ENCODE results near the gene KLHDC3. TPM values are rescaled to one million over a fixed set of nuclear protein-coding genes. Genes with fewer than 3 reads are reported as not detected.
A peak's percentile ranks its signal among the peaks of the same experiment; 100 is the strongest.

Gene KLHDC3, protein sequence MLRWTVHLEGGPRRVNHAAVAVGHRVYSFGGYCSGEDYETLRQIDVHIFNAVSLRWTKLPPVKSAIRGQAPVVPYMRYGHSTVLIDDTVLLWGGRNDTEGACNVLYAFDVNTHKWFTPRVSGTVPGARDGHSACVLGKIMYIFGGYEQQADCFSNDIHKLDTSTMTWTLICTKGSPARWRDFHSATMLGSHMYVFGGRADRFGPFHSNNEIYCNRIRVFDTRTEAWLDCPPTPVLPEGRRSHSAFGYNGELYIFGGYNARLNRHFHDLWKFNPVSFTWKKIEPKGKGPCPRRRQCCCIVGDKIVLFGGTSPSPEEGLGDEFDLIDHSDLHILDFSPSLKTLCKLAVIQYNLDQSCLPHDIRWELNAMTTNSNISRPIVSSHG
- total RNA-seq: 100 to 1,000 TPM in 4 of 8 experiments, 10 to 100 TPM in 4; 63.1 to 135 (median 100) TPM

DNA sequence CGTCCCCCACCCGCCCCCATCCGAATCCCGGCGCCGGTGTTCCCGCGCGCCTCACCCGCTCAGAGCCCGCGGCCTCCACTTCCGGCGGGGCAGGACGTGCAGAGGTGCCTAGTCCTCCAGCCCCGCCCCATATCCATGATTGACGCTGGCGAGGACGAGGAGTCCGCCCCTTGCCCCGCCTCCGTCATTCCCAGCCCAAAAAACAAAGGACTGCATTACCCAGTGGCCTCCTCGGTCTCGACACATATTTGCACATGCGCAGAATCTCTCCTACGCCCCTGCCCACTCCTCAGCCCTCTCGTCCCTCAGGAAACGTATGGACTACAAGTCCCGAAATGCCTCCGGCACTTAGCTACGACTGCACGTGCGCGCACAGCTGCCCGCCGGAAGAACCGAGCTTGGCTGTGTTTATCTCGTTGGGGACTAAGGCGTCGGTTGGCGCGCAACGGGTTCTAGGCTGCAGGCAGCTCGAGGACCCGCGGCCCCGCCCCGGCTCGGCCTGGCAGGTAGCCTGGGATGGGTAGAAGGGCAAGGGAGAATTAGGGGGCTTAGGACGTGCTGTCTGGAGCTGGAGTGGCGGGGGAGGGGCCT is at the start of gene KLHDC3, which contains the start of gene MEA1:
KLHDC3 (plus strand) TSS at position 407 of the 591 bp plus-strand sequence. CDS start 2,944 bp downstream, outside the sequence.
MEA1 (minus strand) TSS at position 104 of the 591 bp plus-strand sequence. CDS start 133 bp downstream, outside the sequence.
- ATAC-seq (replicated peaks in 6 of 8): peak; percentile 88 to 96 (median 94)
- Histone ChIP-seq H3K27ac (peak within 1 kb of the TSS; percentile 72 to 74), H3K4me3 (peak within 1 kb of the TSS; percentile 59 to 93 (median 70)), H3K4me1 (replicated peaks in 1 of 2) (peaks cover 6 to 11% of the 10 kb centered on the region in 2 donors)
- WGBS, 10 experiments: 0 to 3% methylated on average over 4 to 13 of the region's 51 CpGs; no CpG with 5 or more reads in 8 of the 10 experiments
- in situ Hi-C loops (cut with MboI; ENCODE audit: low pct_unique_long_range_greater_than_20kb in 2 of 9, low sequenced_read_pairs in 9 of 9, unreplicated experiment in 9 of 9): loop anchor here in 1 of 9 experiments (25.0 kb wide), 1 partner anchor 102 kb away; the partner anchor contains the start of gene PTCRA

DNA sequence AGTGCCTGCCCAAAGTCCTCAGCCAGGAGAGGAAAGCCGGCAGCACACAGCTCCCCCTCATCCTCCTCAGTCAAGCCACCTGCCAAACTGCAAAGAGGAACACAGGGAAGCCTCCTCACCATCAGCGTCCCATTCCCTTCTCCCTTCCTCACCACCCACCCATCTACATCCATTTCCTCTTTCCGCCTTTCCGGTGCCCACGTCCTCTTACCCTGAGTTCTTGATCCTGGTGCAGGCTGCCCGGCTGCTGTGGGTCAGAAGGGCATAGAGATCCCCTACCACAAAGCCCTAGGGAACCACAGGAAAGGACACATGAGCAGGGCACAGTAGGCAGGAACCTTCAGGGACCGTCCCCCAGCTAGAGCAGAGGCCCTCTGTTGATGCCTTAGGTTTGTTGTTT is 47.5 kb upstream of the KLHDC3 start:
- 20 to 100% (median 83%) methylated on average over 1 to 7 of the region's 7 CpGs; no CpG with 5 or more reads in 3 of the 10 experiments for WGBS, 10 experiments
- in situ Hi-C loops (cut with MboI; ENCODE audit: low pct_unique_long_range_greater_than_20kb in 2 of 9, low sequenced_read_pairs in 9 of 9, unreplicated experiment in 9 of 9): no loop called here
- Histone ChIP-seq H3K27ac (no peak overlapping the region), H3K4me3 (no peak overlapping the region), H3K4me1 (replicated peaks in 1 of 2) (peaks cover 6 to 7% of the 10 kb centered on the region in 2 donors)
- ATAC-seq (replicated peaks in 6 of 8): no peak

DNA sequence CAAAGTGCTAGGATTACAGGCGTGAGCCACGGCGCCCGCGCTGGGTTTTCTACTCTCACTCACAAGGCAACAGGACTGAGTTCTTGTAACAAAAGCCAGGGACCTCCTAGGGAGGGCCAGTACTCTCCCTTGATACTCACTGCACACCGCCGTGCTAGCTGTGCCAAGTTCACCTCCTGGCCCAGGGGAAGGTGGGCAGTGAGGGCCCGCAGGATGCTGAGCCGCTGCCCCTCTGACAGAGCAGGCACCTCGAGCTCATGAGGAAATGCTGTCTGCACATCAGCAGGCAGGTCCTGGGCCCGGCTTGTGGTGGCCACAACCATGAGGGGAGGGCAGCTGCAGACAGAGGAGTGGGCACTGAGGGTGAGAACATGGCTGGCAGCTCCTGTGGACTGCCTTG is 46.8 kb upstream of the KLHDC3 start:
- Histone ChIP-seq H3K4me3 (no peak overlapping the region), H3K4me1 (replicated peaks in 1 of 2) (peaks cover 6 to 7% of the 10 kb centered on the region in 2 donors), H3K27ac (no peak overlapping the region)
- in situ Hi-C loops (cut with MboI; ENCODE audit: low pct_unique_long_range_greater_than_20kb in 2 of 9, low sequenced_read_pairs in 9 of 9, unreplicated experiment in 9 of 9): no loop called here
- no peak for ATAC-seq (replicated peaks in 6 of 8)
- WGBS, 10 experiments: 60 to 100% (median 93%) methylated on average over 1 to 10 of the region's 11 CpGs; no CpG with 5 or more reads in 4 of the 10 experiments

DNA sequence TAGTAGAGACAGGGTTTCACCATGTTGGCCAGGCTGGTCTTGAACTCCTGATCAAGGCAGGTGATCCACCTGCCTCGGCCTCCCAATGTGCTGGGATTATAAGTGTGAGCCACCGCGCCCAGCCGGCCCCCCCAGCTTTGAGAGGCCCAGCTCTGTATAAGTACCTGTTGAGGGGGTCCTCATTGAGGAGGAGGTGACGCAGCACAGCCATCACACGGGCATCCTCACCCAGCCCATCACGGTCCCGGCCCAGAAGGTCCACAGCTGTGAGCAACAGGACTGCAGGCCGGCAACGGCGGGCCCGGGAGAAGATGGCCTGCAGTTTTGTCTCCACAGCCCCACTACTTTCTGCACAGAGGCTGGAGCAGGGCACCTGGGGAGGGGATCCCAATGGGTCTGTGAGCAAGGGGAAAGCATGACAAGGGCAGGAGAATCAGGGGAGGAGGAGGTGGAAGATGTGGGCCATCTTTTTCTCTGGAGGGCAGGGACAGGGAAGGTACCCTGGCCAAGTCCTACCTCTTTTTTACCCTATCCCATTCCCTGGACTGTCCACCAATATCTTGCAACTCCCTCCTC is 45.8 kb upstream of the KLHDC3 start:
- no peak for ATAC-seq (replicated peaks in 6 of 8)
- WGBS, 10 experiments: 80 to 100% (median 93%) methylated on average over 1 to 7 of the region's 12 CpGs; no CpG with 5 or more reads in 4 of the 10 experiments
- in situ Hi-C loops (cut with MboI; ENCODE audit: low pct_unique_long_range_greater_than_20kb in 2 of 9, low sequenced_read_pairs in 9 of 9, unreplicated experiment in 9 of 9): no loop called here
- Histone ChIP-seq H3K4me1 (replicated peaks in 1 of 2) (peaks cover 6 to 7% of the 10 kb centered on the region in 2 donors), H3K27ac (no peak overlapping the region), H3K4me3 (no peak overlapping the region)

DNA sequence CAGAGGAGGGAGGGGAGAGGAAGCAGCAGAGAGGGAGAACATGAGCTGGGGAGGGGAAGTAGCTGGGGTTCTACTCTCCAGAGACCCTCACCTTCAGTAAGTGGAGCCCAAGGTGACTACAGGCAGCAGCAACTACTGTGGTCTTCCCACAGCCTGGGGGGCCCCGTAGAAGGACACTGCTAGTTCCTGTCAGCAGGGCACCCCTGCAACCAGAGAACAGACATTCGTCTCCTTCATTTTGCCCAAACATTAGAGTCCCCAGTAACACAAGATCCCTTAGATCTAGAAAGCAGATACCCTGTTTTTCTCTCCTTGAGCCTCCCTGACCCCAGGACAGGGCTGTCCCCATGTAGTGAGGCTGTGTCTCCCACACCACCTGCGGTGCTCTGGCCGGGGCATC is 45.3 kb upstream of the KLHDC3 start:
- 20 to 100% (median 50%) methylated on average over 1 to 2 of the region's 4 CpGs; no CpG with 5 or more reads in 4 of the 10 experiments for WGBS, 10 experiments
- Histone ChIP-seq H3K4me1 (replicated peaks in 1 of 2) (peaks cover 6 to 7% of the 10 kb centered on the region in 2 donors), H3K4me3 (no peak overlapping the region), H3K27ac (no peak overlapping the region)
- no peak for ATAC-seq (replicated peaks in 6 of 8)
- in situ Hi-C loops (cut with MboI; ENCODE audit: low pct_unique_long_range_greater_than_20kb in 2 of 9, low sequenced_read_pairs in 9 of 9, unreplicated experiment in 9 of 9): no loop called here

DNA sequence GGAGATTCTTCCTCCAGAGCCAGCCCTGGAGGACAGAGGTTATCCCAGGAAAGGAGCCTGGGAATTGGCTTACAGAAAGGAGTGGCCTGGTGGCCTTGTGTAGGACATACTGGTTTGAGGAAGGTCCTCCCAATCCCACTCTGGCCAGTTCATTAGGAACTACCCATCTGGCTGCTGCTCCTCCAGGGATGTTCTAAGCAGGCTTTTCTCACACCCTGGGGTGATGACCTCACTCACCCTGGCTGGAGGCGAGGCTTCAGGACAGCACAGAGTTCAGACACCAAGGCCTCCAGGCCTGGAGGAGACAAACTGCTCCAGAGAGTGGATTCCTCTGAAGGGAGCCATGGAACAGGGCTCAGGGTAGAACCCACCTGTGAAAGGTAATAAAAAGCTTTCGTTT is 44.6 kb upstream of the KLHDC3 start:
- no peak for ATAC-seq (replicated peaks in 6 of 8)
- H3K4me1 ChIP-seq (replicated peaks in 1 of 2): peaks cover 6 to 7% of the 10 kb centered on the region in 2 donors
- in situ Hi-C loops (cut with MboI; ENCODE audit: low pct_unique_long_range_greater_than_20kb in 2 of 9, low sequenced_read_pairs in 9 of 9, unreplicated experiment in 9 of 9): no loop called here
- 94 to 100% methylated on average over 1 to 2 of the region's 2 CpGs; no CpG with 5 or more reads in 8 of the 10 experiments for WGBS, 10 experiments
- H3K27ac ChIP-seq: no peak overlapping the region
- no peak overlapping the region for H3K4me3 ChIP-seq

DNA sequence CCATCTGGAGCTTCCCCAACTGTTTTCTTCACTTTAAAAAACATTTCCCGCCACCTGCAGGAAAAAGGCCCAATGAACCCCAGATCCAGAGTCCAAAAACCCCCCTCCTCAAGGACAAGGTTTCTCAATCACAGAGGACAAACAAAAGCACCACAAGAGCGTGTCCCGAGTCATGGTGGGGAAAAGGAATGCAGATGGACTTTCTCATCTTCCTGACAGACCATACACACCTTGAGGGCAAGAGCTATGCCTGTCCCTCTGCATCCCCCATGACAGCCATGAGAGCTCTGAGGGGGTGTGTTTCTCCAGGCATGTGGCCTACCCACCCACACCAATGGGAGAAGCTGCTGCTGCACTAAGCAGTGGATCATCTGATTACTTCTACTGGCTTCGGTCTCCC is 44.1 kb upstream of the KLHDC3 start:
- H3K27ac ChIP-seq: no peak overlapping the region
- no peak overlapping the region for H3K4me3 ChIP-seq
- ATAC-seq (replicated peaks in 6 of 8): no peak
- 82 to 100% (median 100%) methylated on average over 1 to 2 of the region's 4 CpGs; no CpG with 5 or more reads in 4 of the 10 experiments for WGBS, 10 experiments
- in situ Hi-C loops (cut with MboI; ENCODE audit: low pct_unique_long_range_greater_than_20kb in 2 of 9, low sequenced_read_pairs in 9 of 9, unreplicated experiment in 9 of 9): no loop called here
- H3K4me1 ChIP-seq (replicated peaks in 1 of 2): peaks cover 6 to 7% of the 10 kb centered on the region in 2 donors

DNA sequence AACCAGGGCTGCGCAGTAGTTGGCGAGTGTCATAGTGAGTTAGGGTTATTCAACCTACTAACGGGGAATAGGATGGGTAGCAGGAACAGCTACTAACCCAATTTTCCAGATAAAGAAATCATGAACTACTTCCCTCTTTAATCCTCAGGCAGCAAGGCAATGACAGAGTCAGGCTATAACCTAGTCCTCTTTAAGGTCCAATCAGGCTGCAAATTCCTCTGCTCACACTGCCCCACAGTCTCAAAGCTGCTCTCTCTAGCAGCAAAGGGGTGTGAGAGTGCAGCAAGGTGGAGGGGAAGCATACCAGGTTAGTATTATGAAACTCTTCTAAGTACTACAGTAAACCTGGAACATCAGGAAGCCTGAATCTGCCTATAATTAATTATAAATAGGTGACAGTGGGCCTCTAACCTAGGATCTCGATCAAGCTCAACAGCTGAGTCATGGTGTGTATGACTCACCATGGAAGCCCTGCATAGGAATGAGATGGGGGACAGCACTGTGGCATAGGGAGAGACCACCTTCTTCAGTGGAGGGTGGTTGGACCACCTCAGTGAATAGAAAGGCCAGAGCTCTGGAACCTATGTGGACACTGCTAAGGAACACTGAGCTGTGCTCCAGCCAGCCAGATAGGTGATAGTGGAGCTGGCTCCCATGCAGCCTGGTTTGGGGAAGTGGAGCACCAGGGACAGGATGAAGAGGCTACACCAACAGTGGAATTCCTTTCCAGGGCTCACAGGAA is 43.0 kb upstream of the KLHDC3 start:
- H3K4me3 ChIP-seq: no peak overlapping the region
- ATAC-seq (replicated peaks in 6 of 8): peak in 7 of 8 experiments; percentile 57 to 95 (median 93)
- peaks cover 6 to 7% of the 10 kb centered on the region in 2 donors for H3K4me1 ChIP-seq (replicated peaks in 1 of 2)
- WGBS, 10 experiments: 0 to 100% (median 64%) methylated on average over 1 to 4 of the region's 4 CpGs; no CpG with 5 or more reads in 2 of the 10 experiments
- H3K27ac ChIP-seq: peak overlapping the region in 1 of 2 donors; percentile 56
- in situ Hi-C loops (cut with MboI; ENCODE audit: low pct_unique_long_range_greater_than_20kb in 2 of 9, low sequenced_read_pairs in 9 of 9, unreplicated experiment in 9 of 9): no loop called here

DNA sequence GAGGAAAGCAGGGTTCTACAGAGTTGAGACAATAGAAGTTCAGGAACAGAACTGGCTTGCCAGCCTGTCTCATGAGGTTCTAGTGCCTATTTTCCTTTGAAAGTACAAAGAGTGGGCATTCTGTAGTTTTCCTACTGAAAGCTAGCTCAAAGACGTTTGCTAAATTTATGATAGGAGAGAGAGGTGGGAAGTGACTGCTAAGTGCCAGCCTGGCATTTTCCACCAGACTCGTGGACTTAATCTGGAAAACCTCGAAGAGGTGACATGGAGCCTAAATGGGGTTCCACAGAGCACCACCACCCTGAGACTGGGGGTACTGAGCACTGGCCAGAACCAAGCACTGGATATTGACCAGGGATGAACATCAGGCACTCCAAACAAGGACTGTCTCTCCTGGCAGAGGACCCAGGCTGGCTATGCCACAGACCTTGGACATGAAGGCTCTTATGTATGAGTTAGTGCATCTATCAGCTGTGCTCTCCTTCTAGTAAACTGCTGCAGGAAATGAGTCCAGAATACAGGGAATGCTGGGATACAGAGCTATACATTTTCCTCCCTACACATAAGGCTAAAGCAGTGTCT is 42.2 kb upstream of the KLHDC3 start:
- peaks cover 7% of the 10 kb centered on the region in 2 donors for H3K4me1 ChIP-seq (replicated peaks in 1 of 2)
- H3K4me3 ChIP-seq: no peak overlapping the region
- no peak for ATAC-seq (replicated peaks in 6 of 8)
- 89 to 100% (median 100%) methylated on average over 1 to 3 of the region's 3 CpGs; no CpG with 5 or more reads in 7 of the 10 experiments for WGBS, 10 experiments
- H3K27ac ChIP-seq: peak overlapping the region in 1 of 2 donors; percentile 56
- in situ Hi-C loops (cut with MboI; ENCODE audit: low pct_unique_long_range_greater_than_20kb in 2 of 9, low sequenced_read_pairs in 9 of 9, unreplicated experiment in 9 of 9): no loop called here

DNA sequence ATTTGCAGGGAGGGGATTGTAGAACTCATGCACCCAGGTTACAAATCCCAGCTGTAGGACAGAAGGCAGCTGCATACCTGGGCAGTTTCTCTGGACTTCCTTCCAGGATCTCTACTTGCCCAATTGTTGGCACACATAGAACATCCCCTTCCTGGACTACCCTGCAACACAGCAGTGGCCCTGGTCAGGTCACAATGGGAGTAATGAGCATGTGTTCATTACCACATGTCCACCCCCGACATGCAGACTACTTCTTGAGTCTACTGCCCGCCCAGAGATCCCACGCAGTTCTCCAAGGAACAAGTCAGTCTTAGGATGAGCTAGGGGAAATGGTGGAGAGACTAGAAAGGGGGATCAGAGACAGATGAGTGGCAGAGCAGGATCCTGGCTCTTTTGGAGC is 40.1 kb upstream of the KLHDC3 start:
- no peak for ATAC-seq (replicated peaks in 6 of 8)
- in situ Hi-C loops (cut with MboI; ENCODE audit: low pct_unique_long_range_greater_than_20kb in 2 of 9, low sequenced_read_pairs in 9 of 9, unreplicated experiment in 9 of 9): no loop called here
- H3K4me3 ChIP-seq: no peak overlapping the region
- H3K27ac ChIP-seq: no peak overlapping the region
- H3K4me1 ChIP-seq (replicated peaks in 1 of 2): peaks cover 15 to 17% of the 10 kb centered on the region in 2 donors
- 56 to 100% (median 93%) methylated on average over 1 to 3 of the region's 3 CpGs; no CpG with 5 or more reads in 2 of the 10 experiments for WGBS, 10 experiments

DNA sequence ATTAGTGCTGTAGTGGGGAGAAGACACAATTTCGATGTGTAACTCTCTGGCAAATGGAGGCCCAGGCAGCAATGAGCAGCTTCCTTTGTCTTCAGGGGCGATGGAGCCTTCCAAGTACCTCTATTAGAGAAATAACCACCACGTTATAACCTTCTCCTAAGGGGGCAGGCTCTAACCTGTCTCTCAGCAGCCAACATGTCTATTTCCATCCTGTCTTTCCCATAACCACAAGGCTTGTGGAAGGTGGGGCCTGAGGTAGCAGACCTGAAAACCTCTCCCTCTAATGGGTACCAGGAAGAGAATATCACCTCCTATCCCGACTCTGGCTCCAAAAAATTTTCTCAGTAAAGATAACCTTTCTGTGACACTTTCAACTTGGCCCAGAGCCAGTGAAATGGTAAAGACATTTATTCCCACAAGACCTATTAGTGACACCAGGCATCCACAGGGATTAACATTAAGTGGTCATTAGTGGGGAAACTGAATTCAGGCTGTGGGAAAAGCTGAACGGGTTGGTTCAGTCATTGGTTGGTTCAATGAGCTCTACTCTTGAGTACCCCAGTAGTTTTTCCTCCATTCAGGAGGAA is 39.0 kb upstream of the KLHDC3 start:
- H3K4me1 ChIP-seq (replicated peaks in 1 of 2): peaks cover 15 to 22% of the 10 kb centered on the region in 2 donors
- H3K4me3 ChIP-seq: no peak overlapping the region
- H3K27ac ChIP-seq: no peak overlapping the region
- in situ Hi-C loops (cut with MboI; ENCODE audit: low pct_unique_long_range_greater_than_20kb in 2 of 9, low sequenced_read_pairs in 9 of 9, unreplicated experiment in 9 of 9): no loop called here
- ATAC-seq (replicated peaks in 6 of 8): no peak
- 68 to 100% (median 91%) methylated on average over 1 to 3 of the region's 5 CpGs; no CpG with 5 or more reads in 2 of the 10 experiments for WGBS, 10 experiments

DNA sequence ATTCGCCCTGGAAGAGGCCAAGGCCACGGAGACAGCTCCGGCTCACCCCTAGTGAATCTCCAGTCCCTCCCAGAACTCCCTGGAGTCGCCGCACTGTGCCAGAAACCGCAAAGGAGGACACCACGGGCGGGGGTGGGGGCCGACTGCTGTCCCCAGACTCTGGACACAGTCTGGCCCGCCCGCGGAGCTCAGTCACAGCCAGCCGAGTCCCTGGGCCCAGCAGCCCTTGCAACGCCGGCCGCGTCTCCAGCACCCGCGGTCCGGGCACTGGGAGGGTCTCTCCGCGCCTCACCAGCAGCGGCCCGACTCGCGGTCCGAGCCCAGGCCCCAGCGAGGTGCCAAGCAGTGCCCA is 35.6 kb upstream of the KLHDC3 start:
- H3K4me3 ChIP-seq: peak overlapping the region; percentile 89 to 98 (median 93)
- in situ Hi-C loops (cut with MboI; ENCODE audit: low pct_unique_long_range_greater_than_20kb in 2 of 9, low sequenced_read_pairs in 9 of 9, unreplicated experiment in 9 of 9): no loop called here
- WGBS, 10 experiments: 0% methylated on average over 2 to 4 of the region's 28 CpGs; no CpG with 5 or more reads in 8 of the 10 experiments
- H3K4me1 ChIP-seq (replicated peaks in 1 of 2): peaks cover 8 to 16% of the 10 kb centered on the region in 2 donors
- peak in 3 of 8 experiments; percentile 51 to 63 (median 55) for ATAC-seq (replicated peaks in 6 of 8)
- peak overlapping the region; percentile 79 to 87 for H3K27ac ChIP-seq

Measured in motor neuron (in vitro differentiated cells).